ENCODE measurements around the gene SRGAP1.
"Not testable (repeated sequence)": the region's sequence is repeated elsewhere in the genome, so short reads cannot be mapped to it uniquely, and the experiment has no call there.

DNA sequence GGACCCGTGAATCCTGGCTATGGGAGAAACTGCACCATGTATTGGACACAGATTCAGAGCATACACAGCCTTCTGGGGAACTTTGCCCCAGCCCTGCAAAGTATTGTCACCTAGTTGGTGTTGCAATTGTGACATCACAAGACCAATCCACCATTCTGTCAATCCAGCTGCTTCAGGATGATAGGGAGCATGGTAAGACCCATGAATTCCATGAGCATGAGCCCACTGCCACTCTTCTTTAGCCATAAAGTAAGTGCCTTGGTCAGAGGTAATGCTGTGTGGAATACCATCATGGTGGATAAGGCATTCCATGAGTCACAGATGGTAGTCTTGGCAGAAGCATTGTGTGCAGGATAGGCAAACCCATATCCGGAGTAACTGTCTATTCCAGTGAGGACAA, 286.0 kb downstream of the SRGAP1 start:
- TF ChIP-seq EZH2 (IDR thresholded peaks at IDR 0.05; ENCODE audit: insufficient read depth, poor library complexity, severe bottlenecking); EZH2phosphoT487 (IDR thresholded peaks at IDR 0.05; ENCODE audit: insufficient read depth, low read depth): not testable (repeated sequence)
